SK-N-SH (cell line): ENCODE data around the gene TRIP11.

Source experiments
- POLR2AphosphoS5 ChIP-seq: IDR thresholded peaks from 2 replicates; pipeline ENCODE4 v1.6.1; 2012; ENCODE audit warnings: low read depth, low read length
- TAF1 ChIP-seq: IDR thresholded peaks from 2 replicates; pipeline ENCODE4 v1.6.1; 2012; ENCODE audit warnings: low read depth, mild to moderate bottlenecking, low read length, moderate library complexity, borderline replicate concordance

DNA sequence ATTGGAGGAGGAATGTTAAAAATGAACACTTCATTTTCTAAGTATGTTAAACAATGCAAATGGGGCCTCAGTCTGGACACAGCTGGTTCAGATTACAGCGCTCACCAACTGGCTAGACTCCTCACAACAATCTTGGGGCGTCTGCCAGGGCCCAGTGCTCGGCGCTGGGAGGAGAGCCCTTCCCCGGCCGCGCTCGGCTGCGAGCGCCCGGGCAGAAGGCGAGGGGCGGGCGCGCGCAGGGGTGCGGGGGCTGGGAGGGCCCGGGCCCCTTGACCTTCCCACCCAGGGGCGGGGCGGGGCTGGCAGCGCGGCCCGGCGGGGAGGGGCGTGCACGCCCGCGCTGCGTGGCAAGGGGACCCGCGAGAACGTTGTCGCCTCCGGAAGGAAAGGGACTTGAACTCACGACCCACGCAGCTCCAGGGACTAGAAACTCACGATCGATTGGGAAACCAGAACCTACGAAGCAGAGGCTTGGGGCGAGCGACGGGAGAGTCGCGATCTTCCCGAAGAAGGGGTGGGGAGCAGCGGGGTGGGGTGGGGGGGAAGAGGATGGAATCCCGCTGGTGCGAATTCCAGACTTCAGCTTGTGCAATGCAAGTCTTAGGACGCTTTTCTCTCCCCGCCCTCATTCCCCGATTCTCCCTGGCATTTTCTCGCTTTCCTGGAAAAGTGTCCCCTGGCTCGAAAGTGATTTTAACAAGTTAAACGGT is 92.2 kb downstream of the TRIP11 start, which contains the start of gene FBLN5:
- TF ChIP-seq TAF1 (no peak), POLR2AphosphoS5 (peak; percentile 64)
